ENCODE data around the gene CCDC71L. TPM values are rescaled to one million over a fixed set of nuclear protein-coding genes. Genes with fewer than 3 reads are reported as not detected.

CCDC71L gene
- total and polyA plus RNA-seq, 8 donors = 1.3 to 92.7 (median 11.4) TPM

DNA sequence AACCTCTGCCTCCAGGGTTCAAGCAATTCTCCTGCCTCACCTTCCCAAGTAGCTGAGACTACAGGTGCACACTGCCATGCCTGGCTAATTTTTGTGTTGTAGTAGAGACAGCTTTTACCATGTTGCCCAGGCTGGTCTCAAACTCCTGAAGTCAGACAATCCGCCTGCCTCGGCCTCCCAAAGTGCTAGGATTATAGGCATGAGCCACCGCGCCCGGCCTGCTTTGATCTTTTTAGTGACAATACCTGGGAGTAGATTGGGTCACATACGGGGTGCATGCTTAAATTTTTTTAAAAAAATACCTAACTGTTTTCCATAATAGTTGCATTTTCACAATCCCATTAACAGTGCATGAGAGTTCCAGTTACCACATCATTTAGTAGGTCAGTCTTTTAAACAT, 47.7 kb downstream of the CCDC71L start:
- H3K4me1 ChIP-seq = no peaks in the 10 kb centered on the region
- intact Hi-C loops (cut with DNase I; ENCODE audit: low total_unique reads) = no loop called here
- no peak overlapping the region for H3K4me3 ChIP-seq
- no peaks in the 10 kb centered on the region for H3K27me3 ChIP-seq
- no peaks in the 10 kb centered on the region for H3K36me3 ChIP-seq
- TF ChIP-seq POLR2A (IDR thresholded peaks at IDR 0.05) (no peak), POLR2AphosphoS5 (IDR thresholded peaks at IDR 0.05) (no peak), EP300 (IDR thresholded peaks at IDR 0.05) (no peak)
- TF ChIP-seq, protein P1, sequence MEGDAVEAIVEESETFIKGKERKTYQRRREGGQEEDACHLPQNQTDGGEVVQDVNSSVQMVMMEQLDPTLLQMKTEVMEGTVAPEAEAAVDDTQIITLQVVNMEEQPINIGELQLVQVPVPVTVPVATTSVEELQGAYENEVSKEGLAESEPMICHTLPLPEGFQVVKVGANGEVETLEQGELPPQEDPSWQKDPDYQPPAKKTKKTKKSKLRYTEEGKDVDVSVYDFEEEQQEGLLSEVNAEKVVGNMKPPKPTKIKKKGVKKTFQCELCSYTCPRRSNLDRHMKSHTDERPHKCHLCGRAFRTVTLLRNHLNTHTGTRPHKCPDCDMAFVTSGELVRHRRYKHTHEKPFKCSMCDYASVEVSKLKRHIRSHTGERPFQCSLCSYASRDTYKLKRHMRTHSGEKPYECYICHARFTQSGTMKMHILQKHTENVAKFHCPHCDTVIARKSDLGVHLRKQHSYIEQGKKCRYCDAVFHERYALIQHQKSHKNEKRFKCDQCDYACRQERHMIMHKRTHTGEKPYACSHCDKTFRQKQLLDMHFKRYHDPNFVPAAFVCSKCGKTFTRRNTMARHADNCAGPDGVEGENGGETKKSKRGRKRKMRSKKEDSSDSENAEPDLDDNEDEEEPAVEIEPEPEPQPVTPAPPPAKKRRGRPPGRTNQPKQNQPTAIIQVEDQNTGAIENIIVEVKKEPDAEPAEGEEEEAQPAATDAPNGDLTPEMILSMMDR (IDR thresholded peaks at IDR 0.05) = no peak
- DNase-seq = no peak
- WGBS, 5 donors = 90 to 97% (median 94%) methylated on average over 6 of the region's 6 CpGs
- H3K9me3 ChIP-seq = peaks cover 0 to 7% (median 3%) of the 10 kb centered on the region in 4 donors
- H3K27ac ChIP-seq = no peak overlapping the region

DNA sequence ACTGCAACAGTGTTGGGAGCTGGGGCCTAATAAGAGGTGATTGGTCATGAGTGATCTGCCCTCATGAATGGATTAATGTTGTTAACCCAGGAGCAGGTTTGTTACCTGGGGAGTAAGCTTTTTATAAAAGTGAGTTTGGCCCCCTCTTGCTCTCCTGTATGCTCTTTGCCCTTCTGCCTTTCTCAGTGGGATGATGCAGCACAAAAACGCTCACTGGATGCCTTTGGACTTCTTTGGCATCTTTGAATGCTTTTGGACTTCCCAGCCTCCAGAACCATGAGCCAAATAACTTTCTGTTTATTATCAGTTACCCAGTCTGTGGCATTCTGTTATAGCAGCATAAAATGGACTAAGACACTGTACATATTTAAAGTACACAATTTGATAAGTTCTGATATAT, 48.5 kb downstream of the CCDC71L start:
- 67 to 97% (median 89%) methylated on average over 1 of the region's 1 CpG for WGBS, 5 donors
- Histone ChIP-seq H3K36me3 (no peaks in the 10 kb centered on the region), H3K27me3 (no peaks in the 10 kb centered on the region), H3K9me3 (peaks cover 0 to 7% (median 3%) of the 10 kb centered on the region in 4 donors), H3K4me1 (no peaks in the 10 kb centered on the region), H3K27ac (no peak overlapping the region), H3K4me3 (no peak overlapping the region)
- DNase-seq = no peak
- TF ChIP-seq EP300 (IDR thresholded peaks at IDR 0.05) = no peak
- TF ChIP-seq POLR2AphosphoS5 (IDR thresholded peaks at IDR 0.05) = no peak
- TF ChIP-seq POLR2A (IDR thresholded peaks at IDR 0.05) = no peak
- TF ChIP-seq, protein P1 (IDR thresholded peaks at IDR 0.05) = no peak
- intact Hi-C loops (cut with DNase I; ENCODE audit: low total_unique reads) = no loop called here

DNA sequence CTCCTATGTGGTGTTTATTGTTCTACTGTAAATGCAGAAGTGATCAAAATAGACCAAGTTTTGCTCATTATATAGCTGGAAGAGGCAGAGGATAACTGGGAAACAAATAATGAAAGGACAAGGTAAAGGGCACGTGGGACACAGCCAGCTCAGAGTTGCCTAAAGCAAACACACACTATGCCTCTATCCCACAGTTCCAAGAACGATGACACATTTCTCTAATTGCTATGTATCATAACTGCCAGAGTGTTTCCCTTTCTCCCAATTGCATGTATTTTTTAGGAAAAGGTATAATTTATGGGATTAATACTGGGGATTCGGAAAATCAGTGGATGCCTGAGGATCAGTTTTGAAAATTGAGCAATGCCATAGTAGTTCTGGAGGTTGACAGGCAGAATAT, 49.0 kb downstream of the CCDC71L start:
- H3K4me1 ChIP-seq = no peaks in the 10 kb centered on the region
- TF ChIP-seq, protein P1 (IDR thresholded peaks at IDR 0.05) = no peak
- TF ChIP-seq POLR2A (IDR thresholded peaks at IDR 0.05) (no peak), EP300 (IDR thresholded peaks at IDR 0.05) (no peak)
- H3K4me3 ChIP-seq = no peak overlapping the region
- intact Hi-C loops (cut with DNase I; ENCODE audit: low total_unique reads) = no loop called here
- H3K9me3 ChIP-seq = peaks cover 0 to 7% (median 3%) of the 10 kb centered on the region in 4 donors
- WGBS, 5 donors = 65 to 76% (median 68%) methylated on average over 3 of the region's 3 CpGs
- no peak overlapping the region for H3K27ac ChIP-seq
- DNase-seq = no peak
- H3K36me3 ChIP-seq = no peaks in the 10 kb centered on the region
- H3K27me3 ChIP-seq = no peaks in the 10 kb centered on the region

DNA sequence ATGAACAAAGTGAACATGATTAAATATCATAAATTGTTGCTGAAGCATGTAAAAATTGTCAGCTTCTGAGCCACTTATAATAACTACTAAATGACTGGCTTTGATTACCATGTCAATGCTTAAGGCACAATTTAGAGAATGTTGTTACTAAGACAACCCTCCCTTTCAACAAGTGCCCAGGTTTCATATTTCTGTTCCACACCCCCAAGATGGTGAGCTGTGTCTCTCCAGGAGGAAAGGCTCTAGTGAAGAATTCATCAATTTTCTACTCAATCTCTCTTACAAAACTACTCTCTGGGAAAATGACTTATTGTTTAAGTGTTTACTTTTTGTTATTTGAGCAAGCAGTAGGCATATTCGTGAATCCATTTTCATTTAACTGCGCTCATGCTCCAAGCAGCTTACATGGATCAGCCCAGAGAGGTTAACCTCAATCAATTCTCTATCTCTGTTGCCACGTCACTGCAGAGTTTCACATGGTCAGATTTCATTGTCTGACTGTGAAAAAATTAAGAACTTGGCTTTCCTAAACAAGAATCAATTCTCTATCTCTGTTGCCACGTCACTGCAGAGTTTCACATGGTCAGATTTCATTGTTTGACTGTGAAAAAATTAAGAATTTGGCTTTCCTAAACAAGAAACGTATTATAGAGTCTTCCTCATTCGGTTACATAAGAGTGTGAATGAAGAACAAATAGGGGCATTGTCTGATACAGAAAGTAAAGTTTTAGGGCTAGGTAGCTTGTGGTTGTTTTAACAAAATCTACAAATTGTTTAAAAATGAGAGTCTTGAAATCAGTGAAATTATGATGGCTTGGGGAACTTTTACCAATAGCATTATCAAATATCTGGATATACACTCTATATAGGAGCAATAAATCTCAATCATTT, 49.7 kb downstream of the CCDC71L start:
- no peak for TF ChIP-seq POLR2A (IDR thresholded peaks at IDR 0.05)
- TF ChIP-seq, protein P1 (IDR thresholded peaks at IDR 0.05) = no peak
- no peak for TF ChIP-seq EP300 (IDR thresholded peaks at IDR 0.05)
- no peak for TF ChIP-seq POLR2AphosphoS5 (IDR thresholded peaks at IDR 0.05)
- Histone ChIP-seq H3K36me3 (no peaks in the 10 kb centered on the region), H3K27me3 (no peaks in the 10 kb centered on the region), H3K4me3 (no peak overlapping the region), H3K4me1 (no peaks in the 10 kb centered on the region), H3K9me3 (peaks cover 0 to 7% (median 3%) of the 10 kb centered on the region in 4 donors), H3K27ac (no peak overlapping the region)
- no peak for DNase-seq
- intact Hi-C loops (cut with DNase I; ENCODE audit: low total_unique reads) = no loop called here
- 45 to 57% (median 49%) methylated on average over 6 of the region's 6 CpGs for WGBS, 5 donors
